Measurements from ENCODE around the gene RAB36.

- no peak for TF ChIP-seq CTCF (IDR thresholded peaks at IDR 0.05 in 4 of 5, conservative IDR thresholded peaks at IDR 0.05 in 1 of 5)
- no peak for TF ChIP-seq POLR2A (IDR thresholded peaks at IDR 0.05)
Observed at GRCh38 chr22:23184764-23185113, 39.5 kb downstream of the RAB36 start.

Measured in gastrocnemius medialis (tissue), 4 donors.